Activated CD8-positive, alpha-beta memory T cell treated with anti-CD3 and anti-CD28 coated beads, Interleukin-2, amount 10 ng/mL, durations not matched to agents 7 days and 5 days (primary cell): ENCODE measurements around the gene EARS2. TPM values are rescaled to one million over a fixed set of nuclear protein-coding genes. Genes with fewer than 3 reads are reported as not detected.

Experiments
- ATAC-seq: fragments of 150-1000 bp; cut with Tn5 transposase; one replicate; pipeline ENCODE4 v1.10.0; 2021; ENCODE audit warnings: moderate library complexity
- CTCF ChIA-PET: fragments of 350-600 bp; sonication (Branson Sonifier 250); formaldehyde crosslinking; loops from one replicate; lab custom pipeline; 2021; ENCODE audit warnings: antibody characterized with exemption; lab: Charles Lee
- DNase-seq: peaks from one replicate; pipeline ENCODE4 v3.0.0-alpha.2; 2020
- H3K27ac Mint-ChIP-seq: one replicate; pipeline ENCODE4 v1.8.0; 2021; ENCODE audit warnings: mild to moderate bottlenecking, mixed read lengths
- H3K27me3 Mint-ChIP-seq: one replicate; pipeline ENCODE4 v1.8.0; 2021; ENCODE audit warnings: mixed read lengths
- H3K36me3 Mint-ChIP-seq: one replicate; pipeline ENCODE4 v1.8.0; 2021; ENCODE audit warnings: mild to moderate bottlenecking, mixed read lengths
- H3K4me1 Mint-ChIP-seq: one replicate; pipeline ENCODE4 v1.8.0; 2021; ENCODE audit warnings: mixed read lengths
- H3K4me3 Mint-ChIP-seq: one replicate; pipeline ENCODE4 v1.8.0; 2021; ENCODE audit warnings: mild to moderate bottlenecking, moderate library complexity, mixed read lengths
- H3K9me3 Mint-ChIP-seq: one replicate; pipeline ENCODE4 v1.8.0; 2022; ENCODE audit warnings: low read depth, mixed read lengths
- total RNA-seq, 2 experiments: library from RNA; stranded (reverse); gene quantifications; one replicate each; pipeline ENCODE4 v1.2.3, GENCODE V29; 2021

The EARS2 gene
- total RNA-seq, 2 experiments from 2014 or later: 14.3 to 15.9 TPM

DNA sequence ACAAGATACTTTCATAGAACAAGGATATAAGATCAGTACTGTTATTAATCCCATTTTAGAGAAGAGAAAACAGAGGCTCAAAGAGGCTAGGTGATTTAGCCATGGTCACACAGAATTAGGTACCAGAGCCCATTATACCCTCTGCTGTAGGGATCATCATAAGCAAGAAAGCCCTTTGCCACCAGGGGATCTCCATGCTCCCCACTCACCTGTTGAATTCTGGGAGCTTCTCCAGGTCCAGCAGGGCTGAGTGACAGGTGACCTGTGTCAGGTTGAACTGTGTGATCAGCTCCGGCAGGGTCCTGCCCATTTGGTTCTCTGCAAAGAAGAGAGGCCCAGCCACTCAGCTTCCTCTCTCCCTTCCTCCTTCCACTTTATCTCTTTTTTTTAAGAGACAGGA, 24.7 kb downstream of the EARS2 start:
- Mint-ChIP-seq H3K27ac (no peak overlapping the region), H3K9me3 (no peaks in the 10 kb centered on the region), H3K36me3 (peaks cover 14% of the 10 kb centered on the region), H3K4me3 (no peak overlapping the region), H3K27me3 (no peaks in the 10 kb centered on the region), H3K4me1 (no peaks in the 10 kb centered on the region)
- DNase-seq (no peak), ATAC-seq (no peak)
- CTCF ChIA-PET: no interaction called here

DNA sequence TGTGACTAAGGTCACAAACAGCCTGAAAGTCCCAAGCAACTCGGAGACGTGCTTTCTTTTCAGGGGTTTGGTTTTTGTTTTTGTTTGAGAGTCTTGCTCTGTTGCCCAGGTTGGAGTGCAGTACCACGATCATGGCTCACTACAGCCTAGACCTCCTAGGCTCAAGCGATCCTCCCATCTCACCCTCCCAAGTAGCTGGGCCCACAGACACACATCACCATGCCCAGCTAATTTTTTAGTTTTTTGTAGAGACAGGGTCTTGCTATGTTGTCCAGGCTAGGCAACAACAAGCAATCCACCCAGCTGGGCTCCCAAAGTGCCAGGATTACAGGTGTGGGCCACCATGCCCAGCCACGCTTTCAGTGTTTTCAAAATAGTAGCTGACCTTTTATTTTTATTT, 27.1 kb downstream of the EARS2 start:
- peaks cover 14% of the 10 kb centered on the region for H3K36me3 Mint-ChIP-seq
- CTCF ChIA-PET: no interaction called here
- H3K27ac Mint-ChIP-seq: no peak overlapping the region
- H3K4me1 Mint-ChIP-seq: no peaks in the 10 kb centered on the region
- no peaks in the 10 kb centered on the region for H3K9me3 Mint-ChIP-seq
- DNase-seq (no peak), ATAC-seq (no peak)
- no peaks in the 10 kb centered on the region for H3K27me3 Mint-ChIP-seq
- no peak overlapping the region for H3K4me3 Mint-ChIP-seq

DNA sequence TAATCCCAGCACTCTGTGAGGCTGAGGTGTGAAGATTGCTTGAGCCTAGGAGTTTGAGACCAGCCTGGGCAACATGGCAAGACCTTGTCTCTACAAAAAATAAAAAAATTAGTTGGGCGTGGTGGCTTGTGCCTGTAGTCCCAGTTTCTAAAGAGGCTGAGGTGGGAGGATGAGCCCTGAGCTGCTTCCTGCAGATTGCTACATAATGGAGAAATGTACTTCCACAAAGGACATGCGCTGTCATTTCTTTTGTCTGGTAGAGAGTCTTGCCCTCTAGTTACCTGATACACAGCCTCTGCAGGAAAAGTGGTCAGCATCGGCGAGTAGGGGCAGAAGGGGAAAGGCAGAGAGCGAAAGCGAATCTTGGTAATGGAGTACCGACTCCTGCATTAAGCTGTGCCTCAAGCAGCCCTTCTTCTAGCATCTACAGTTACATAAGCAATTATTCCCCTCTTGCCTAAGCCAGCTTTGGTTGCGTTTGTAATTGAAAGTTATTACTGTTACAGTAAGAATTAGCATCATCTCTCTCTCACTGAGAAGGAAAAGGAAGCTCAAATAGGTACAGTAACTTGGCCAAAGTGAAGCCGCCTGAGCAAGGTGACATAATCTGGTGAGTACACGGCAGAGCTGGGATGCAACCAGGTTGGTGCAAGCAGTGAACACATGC, 28.4 kb downstream of the EARS2 start:
- ATAC-seq (no peak), DNase-seq (no peak)
- CTCF ChIA-PET: no interaction called here
- no peaks in the 10 kb centered on the region for H3K9me3 Mint-ChIP-seq
- no peak overlapping the region for H3K4me3 Mint-ChIP-seq
- no peak overlapping the region for H3K27ac Mint-ChIP-seq
- no peaks in the 10 kb centered on the region for H3K4me1 Mint-ChIP-seq
- peaks cover 18% of the 10 kb centered on the region for H3K36me3 Mint-ChIP-seq
- H3K27me3 Mint-ChIP-seq: no peaks in the 10 kb centered on the region

DNA sequence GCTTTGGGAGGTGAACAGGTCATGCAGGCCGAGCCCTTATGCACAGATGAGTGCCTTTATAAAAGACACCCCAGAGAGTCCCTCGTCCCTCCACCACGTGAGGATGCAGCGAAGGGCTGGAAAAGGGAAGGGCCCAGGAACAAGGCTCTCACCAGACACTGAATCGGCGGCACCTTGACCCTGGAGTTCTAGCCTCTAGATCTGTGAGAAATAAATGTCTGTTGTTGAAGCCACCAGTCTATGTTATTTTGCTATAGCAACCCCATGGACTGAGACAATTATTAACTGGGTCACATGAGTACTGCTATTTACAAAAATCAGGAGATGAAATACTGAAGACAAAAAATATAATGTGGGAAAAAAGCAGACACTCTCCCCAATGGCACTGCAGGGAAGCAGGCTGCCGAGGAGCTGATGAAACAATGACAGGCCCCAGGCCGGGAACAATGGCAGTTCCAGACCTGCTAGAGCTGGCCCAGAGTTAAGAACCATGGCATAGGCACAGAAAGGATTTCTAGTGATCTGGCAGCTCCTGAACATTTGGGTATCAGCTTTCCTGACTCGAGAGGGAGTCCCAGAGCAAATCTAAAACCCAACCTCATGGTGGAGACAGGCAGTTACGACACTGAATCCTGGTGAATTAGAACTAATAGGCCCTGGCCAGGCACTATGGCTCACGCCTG, 29.0 kb downstream of the EARS2 start:
- no peaks in the 10 kb centered on the region for H3K27me3 Mint-ChIP-seq
- peaks cover 17% of the 10 kb centered on the region for H3K36me3 Mint-ChIP-seq
- no peak for ATAC-seq
- H3K9me3 Mint-ChIP-seq: no peaks in the 10 kb centered on the region
- CTCF ChIA-PET: interaction anchor here (0.6 kb wide), 1 partner anchor 24 kb away, joined by 3 read pairs; no protein-coding TSS in a partner anchor
- peak overlapping the region; percentile 8 for H3K27ac Mint-ChIP-seq
- H3K4me3 Mint-ChIP-seq: no peak overlapping the region
- DNase-seq: no peak
- H3K4me1 Mint-ChIP-seq: no peaks in the 10 kb centered on the region

DNA sequence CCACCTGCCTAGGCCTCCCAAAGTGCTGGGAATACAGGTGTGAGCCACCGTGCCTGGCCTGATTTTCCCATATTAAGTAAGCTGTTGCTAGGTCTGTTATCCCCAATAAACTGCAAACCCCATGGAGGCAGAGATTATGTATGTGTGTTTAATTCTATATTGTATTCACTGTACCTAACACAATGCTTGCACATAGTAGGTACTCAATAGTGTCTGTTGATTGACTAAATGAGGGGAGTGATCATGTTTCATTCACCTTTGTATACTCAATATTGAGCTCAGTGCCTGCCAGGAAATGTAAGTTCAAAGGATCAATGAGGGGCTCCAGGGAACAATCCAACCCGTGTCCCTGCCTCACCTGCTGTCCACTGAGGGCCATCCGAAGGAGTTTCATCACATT, 32.3 kb downstream of the EARS2 start:
- H3K9me3 Mint-ChIP-seq: no peaks in the 10 kb centered on the region

DNA sequence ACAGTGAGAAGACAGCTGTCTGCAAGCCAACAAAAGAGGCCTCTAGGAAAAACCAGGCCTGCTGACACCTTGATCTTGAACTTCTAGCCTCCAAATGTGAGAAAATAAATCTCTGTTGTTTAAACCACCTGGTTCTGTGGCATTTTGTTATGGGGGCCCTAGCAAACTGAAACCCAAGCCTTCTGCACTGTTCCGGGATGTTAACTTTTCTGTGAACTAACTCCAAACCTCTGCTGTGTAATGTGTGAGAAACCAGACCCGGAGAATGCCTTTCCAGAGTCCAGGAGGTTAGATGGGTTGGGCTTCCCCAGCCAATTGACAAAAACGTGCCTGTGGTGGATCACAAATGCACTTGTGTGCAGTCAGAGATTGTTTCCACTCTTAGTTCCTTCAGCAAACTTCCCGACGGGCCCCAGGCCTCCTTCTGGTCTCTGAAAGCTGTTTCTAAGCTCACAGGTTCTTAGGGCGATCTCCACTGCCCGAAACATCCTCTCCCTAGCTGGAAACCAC, 33.2 kb downstream of the EARS2 start:
- Mint-ChIP-seq H3K27ac (no peak overlapping the region), H3K36me3 (peaks cover 32% of the 10 kb centered on the region), H3K4me3 (no peak overlapping the region), H3K9me3 (no peaks in the 10 kb centered on the region), H3K27me3 (no peaks in the 10 kb centered on the region), H3K4me1 (peaks cover 5% of the 10 kb centered on the region)
- CTCF ChIA-PET: interaction anchor here (1.9 kb wide), 1 partner anchor 88 kb away, joined by 4 read pairs; no protein-coding TSS in a partner anchor
- ATAC-seq: no peak
- DNase-seq: no peak

More for the DNA sequence above, 32.3 kb downstream of the EARS2 start:
- Mint-ChIP-seq H3K4me1 (no peaks in the 10 kb centered on the region), H3K4me3 (no peak overlapping the region), H3K27me3 (no peaks in the 10 kb centered on the region), H3K27ac (no peak overlapping the region), H3K36me3 (peaks cover 26% of the 10 kb centered on the region)
- ATAC-seq (no peak), DNase-seq (no peak)
- CTCF ChIA-PET: interaction anchor here (1.9 kb wide), 1 partner anchor 89 kb away, joined by 4 read pairs; no protein-coding TSS in a partner anchor

- ATAC-seq (no peak), DNase-seq (no peak)
- Mint-ChIP-seq H3K9me3 (no peaks in the 10 kb centered on the region), H3K4me1 (peaks cover 10% of the 10 kb centered on the region), H3K4me3 (no peak overlapping the region), H3K27ac (no peak overlapping the region), H3K36me3 (peaks cover 33% of the 10 kb centered on the region), H3K27me3 (no peaks in the 10 kb centered on the region)
- CTCF ChIA-PET: interaction anchor here (1.9 kb wide), 1 partner anchor 88 kb away, joined by 4 read pairs; no protein-coding TSS in a partner anchor
Measured at GRCh38 chr16:23523321-23523720, 33.8 kb downstream of the EARS2 start.

DNA sequence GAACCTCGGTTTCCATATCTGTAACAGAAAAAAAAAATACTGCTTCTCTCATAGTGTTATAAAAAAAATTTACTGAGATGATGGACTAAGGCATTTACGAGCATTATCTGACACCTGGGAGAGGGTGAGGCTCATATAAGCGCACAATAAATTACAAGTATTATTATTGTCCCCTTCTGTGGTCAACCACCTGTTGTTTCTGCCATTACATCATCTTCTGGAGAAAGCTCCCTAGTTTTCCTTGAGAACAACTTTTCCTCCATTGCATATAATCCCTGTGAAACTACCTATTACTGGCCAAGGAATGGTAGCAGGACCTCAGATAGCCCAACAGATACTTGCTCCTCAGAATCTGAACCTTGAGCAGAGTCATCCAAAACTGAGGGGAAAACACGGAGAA, 35.2 kb downstream of the EARS2 start:
- CTCF ChIA-PET: interaction anchor here (0.8 to 1.2 kb wide), 2 partner anchors 26 to 86 kb away, joined by 3 to 4 read pairs; no protein-coding TSS in a partner anchor
- H3K4me1 Mint-ChIP-seq: peaks cover 19% of the 10 kb centered on the region
- peaks cover 33% of the 10 kb centered on the region for H3K36me3 Mint-ChIP-seq
- ATAC-seq (no peak), DNase-seq (no peak)
- H3K27me3 Mint-ChIP-seq: no peaks in the 10 kb centered on the region
- H3K27ac Mint-ChIP-seq: no peak overlapping the region
- H3K4me3 Mint-ChIP-seq: no peak overlapping the region
- no peaks in the 10 kb centered on the region for H3K9me3 Mint-ChIP-seq

DNA sequence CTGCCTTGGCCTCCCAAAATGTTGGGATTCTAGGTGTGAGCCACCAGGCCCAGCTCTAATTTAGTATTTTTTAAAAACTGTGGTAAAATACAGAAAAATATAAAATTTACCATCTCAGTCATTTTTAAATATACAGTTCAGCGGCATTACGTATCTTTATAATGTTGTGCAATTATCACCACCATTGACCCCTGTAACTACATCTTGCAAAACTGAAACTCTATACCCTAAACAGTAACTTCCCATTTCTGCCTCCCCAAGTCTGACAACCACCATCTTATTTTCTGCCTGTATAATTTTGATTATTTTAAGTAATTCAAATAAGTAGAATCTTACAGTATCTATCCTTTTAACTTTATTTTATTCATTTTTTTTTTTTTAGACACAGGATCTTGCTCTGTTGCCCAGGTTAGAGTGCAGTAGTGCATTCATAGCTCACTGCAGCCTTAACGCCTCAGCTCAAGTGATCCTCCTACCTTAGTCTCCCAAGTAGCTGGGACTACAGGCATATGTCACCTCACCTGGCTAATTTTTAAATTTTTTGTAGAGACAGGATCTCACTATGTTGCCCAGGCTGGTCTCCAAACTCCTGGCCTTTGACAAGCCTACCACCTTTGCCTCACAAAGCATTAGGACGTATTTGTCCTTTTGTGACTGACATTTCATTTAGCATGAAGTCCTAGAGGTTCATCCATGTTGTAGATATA, 36.0 kb downstream of the EARS2 start:
- peaks cover 33% of the 10 kb centered on the region for H3K36me3 Mint-ChIP-seq
- no peaks in the 10 kb centered on the region for H3K27me3 Mint-ChIP-seq
- H3K9me3 Mint-ChIP-seq: no peaks in the 10 kb centered on the region
- no peak for ATAC-seq
- CTCF ChIA-PET: interaction anchor here (0.8 to 1.2 kb wide), 2 partner anchors 25 to 85 kb away, joined by 3 to 4 read pairs; no protein-coding TSS in a partner anchor
- H3K4me3 Mint-ChIP-seq: no peak overlapping the region
- DNase-seq: no peak
- peaks cover 27% of the 10 kb centered on the region for H3K4me1 Mint-ChIP-seq
- H3K27ac Mint-ChIP-seq: no peak overlapping the region

- DNase-seq: no peak
- peaks cover 33% of the 10 kb centered on the region for H3K4me1 Mint-ChIP-seq
- no peak overlapping the region for H3K27ac Mint-ChIP-seq
- no peak for ATAC-seq
- H3K27me3 Mint-ChIP-seq: no peaks in the 10 kb centered on the region
- H3K36me3 Mint-ChIP-seq: peaks cover 33% of the 10 kb centered on the region
- H3K9me3 Mint-ChIP-seq: no peaks in the 10 kb centered on the region
- H3K4me3 Mint-ChIP-seq: no peak overlapping the region
- CTCF ChIA-PET: no interaction called here
Measured at GRCh38 chr16:23520500-23520899, 36.6 kb downstream of the EARS2 start.

DNA sequence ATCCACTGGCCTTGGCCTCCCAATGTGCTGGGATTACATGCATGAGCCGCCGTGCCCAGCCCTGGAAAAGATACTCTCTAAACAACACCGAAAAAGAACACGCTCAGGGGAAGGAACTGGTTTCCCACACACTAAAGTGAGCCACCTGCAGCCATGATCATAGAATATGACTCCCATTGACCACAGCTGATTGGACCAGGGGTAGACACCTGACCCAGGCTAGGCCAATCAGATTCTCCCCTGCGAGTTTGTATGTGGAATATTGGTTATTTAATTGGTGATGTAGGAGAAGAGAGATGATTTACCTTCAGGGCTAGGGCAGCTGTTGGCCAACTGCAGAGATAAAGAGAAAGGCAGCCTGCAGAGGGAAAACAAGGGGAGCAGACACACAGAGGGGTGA, 37.9 kb downstream of the EARS2 start:
- ATAC-seq (no peak), DNase-seq (no peak)
- peaks cover 30% of the 10 kb centered on the region for H3K36me3 Mint-ChIP-seq
- no peak overlapping the region for H3K4me3 Mint-ChIP-seq
- H3K4me1 Mint-ChIP-seq: peaks cover 44% of the 10 kb centered on the region
- CTCF ChIA-PET: no interaction called here
- no peak overlapping the region for H3K27ac Mint-ChIP-seq
- H3K9me3 Mint-ChIP-seq: no peaks in the 10 kb centered on the region
- H3K27me3 Mint-ChIP-seq: no peaks in the 10 kb centered on the region

DNA sequence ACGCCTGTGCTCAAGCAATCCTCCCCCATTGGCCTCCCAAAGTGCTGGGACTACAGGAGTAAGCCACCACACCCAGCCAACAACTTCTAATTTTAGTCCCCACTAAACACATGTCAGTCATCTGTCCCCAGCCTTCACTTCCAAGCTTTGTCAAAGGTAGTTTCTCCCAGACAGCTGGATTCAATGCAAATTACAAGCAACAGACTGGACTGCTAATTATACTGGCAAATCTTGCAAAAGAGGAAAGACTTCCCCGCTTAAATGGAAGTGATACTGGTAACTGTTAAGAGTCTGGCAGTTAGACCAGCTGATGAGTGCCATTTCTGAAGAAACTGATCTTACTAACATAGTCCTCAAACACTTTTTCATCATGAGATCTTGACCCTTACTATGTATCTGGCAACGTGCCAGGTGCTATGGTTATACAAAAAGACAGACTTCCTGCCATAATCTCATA, 38.7 kb downstream of the EARS2 start:
- Mint-ChIP-seq H3K27me3 (no peaks in the 10 kb centered on the region), H3K36me3 (peaks cover 26% of the 10 kb centered on the region)
- CTCF ChIA-PET: interaction anchor here (0.8 to 1.2 kb wide), 2 partner anchors 14 to 21 kb away, joined by 3 to 4 read pairs; no protein-coding TSS in a partner anchor

More for the DNA sequence above, 38.7 kb downstream of the EARS2 start:
- DNase-seq (no peak), ATAC-seq (no peak)
- H3K4me3 Mint-ChIP-seq: no peak overlapping the region
- peaks cover 50% of the 10 kb centered on the region for H3K4me1 Mint-ChIP-seq
- no peaks in the 10 kb centered on the region for H3K9me3 Mint-ChIP-seq
- H3K27ac Mint-ChIP-seq: peak overlapping the region; percentile 66
